Measurements from ENCODE around the gene RBCK1. TPM values are rescaled to one million over a fixed set of nuclear protein-coding genes. Genes with fewer than 3 reads are reported as not detected.

Gene RBCK1
- total RNA-seq, 1 experiment from 2014 or later: 96.6 TPM

DNA sequence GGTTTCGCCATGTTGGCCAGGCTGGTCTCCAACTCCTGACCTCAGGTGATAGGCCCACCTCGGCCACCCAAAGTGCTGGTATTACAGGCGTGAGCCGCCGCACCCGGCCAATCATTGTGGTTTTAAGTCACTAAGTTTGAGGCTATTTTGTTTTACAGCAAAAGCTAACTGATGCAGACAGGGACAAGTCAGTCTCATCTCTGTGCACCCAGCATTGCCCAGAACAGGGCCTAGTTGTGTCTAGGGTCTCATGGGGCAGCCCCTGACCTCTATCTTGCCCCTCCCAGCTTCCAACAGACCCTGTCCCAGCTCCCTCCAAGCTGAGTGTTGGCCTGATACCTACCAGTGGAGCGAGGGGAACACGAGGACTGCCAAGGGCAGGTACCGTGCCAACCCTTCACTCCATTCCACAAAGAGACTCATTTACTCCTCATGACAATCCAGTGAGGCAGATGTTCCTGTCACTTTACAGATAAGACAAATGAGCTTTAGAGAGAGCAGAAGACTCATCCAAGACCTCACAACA is 8.9 kb upstream of the RBCK1 start:
- Histone ChIP-seq H3K79me2 (ENCODE audit: low read length) (no peaks in the 10 kb centered on the region), H2AFZ (ENCODE audit: low read length) (no peak overlapping the region), H3K4me2 (ENCODE audit: low read depth, low read length, poor library complexity, severe bottlenecking) (no peak overlapping the region), H3K27me3 (ENCODE audit: low read length) (no peaks in the 10 kb centered on the region), H3K27ac (ENCODE audit: low read length) (no peak overlapping the region), H4K20me1 (ENCODE audit: insufficient read depth, low read depth, low read length) (peaks cover 9% of the 10 kb centered on the region; the same call in 1 of the 2 replicates), H3K9me3 (ENCODE audit: low read length) (no peaks in the 10 kb centered on the region), H3K9me2 (replicated peaks; ENCODE audit: insufficient read depth, low read length) (no peaks in the 10 kb centered on the region), H3K36me3 (ENCODE audit: insufficient read depth, low read length) (peaks cover 25% of the 10 kb centered on the region), H3K9ac (ENCODE audit: low read length) (no peak overlapping the region), H3K4me1 (ENCODE audit: low read length) (peaks cover 14% of the 10 kb centered on the region), H3K4me3 (ENCODE audit: low read length) (no peak overlapping the region)
- no peak for DNase-seq

- H3K27me3 ChIP-seq (ENCODE audit: low read length): no peaks in the 10 kb centered on the region
- peaks cover 9% of the 10 kb centered on the region; the same call in 1 of the 2 replicates for H4K20me1 ChIP-seq (ENCODE audit: insufficient read depth, low read depth, low read length)
- no peaks in the 10 kb centered on the region for H3K9me3 ChIP-seq (ENCODE audit: low read length)
- no peak overlapping the region for H3K9ac ChIP-seq (ENCODE audit: low read length)
- H3K4me1 ChIP-seq (ENCODE audit: low read length): peaks cover 14% of the 10 kb centered on the region
- peaks cover 20% of the 10 kb centered on the region for H3K36me3 ChIP-seq (ENCODE audit: insufficient read depth, low read length)
- H3K4me2 ChIP-seq (ENCODE audit: low read depth, low read length, poor library complexity, severe bottlenecking): peak overlapping the region; percentile 21
- H3K4me3 ChIP-seq (ENCODE audit: low read length): no peak overlapping the region
- H3K9me2 ChIP-seq (replicated peaks; ENCODE audit: insufficient read depth, low read length): no peaks in the 10 kb centered on the region
- no peak overlapping the region for H3K27ac ChIP-seq (ENCODE audit: low read length)
- no peaks in the 10 kb centered on the region for H3K79me2 ChIP-seq (ENCODE audit: low read length)
- no peak for DNase-seq
- peak overlapping the region; percentile 29; the same call in 1 of the 2 replicates for H2AFZ ChIP-seq (ENCODE audit: low read length)
These were observed 8.0 kb upstream of the RBCK1 start for GRCh38 chr20:400128-400453.

- H3K9ac ChIP-seq (ENCODE audit: low read length): peak overlapping the region; percentile 30
- no peak overlapping the region for H3K4me3 ChIP-seq (ENCODE audit: low read length)
- no peaks in the 10 kb centered on the region for H3K9me3 ChIP-seq (ENCODE audit: low read length)
- H3K27me3 ChIP-seq (ENCODE audit: low read length): no peaks in the 10 kb centered on the region
- peaks cover 14% of the 10 kb centered on the region for H3K4me1 ChIP-seq (ENCODE audit: low read length)
- DNase-seq: peak; percentile 57
- H3K4me2 ChIP-seq (ENCODE audit: low read depth, low read length, poor library complexity, severe bottlenecking): peak overlapping the region; percentile 21
- H2AFZ ChIP-seq (ENCODE audit: low read length): peak overlapping the region; percentile 29; the same call in 1 of the 2 replicates
- peaks cover 20% of the 10 kb centered on the region for H3K36me3 ChIP-seq (ENCODE audit: insufficient read depth, low read length)
- H3K9me2 ChIP-seq (replicated peaks; ENCODE audit: insufficient read depth, low read length): no peaks in the 10 kb centered on the region
- H3K79me2 ChIP-seq (ENCODE audit: low read length): no peaks in the 10 kb centered on the region
- H3K27ac ChIP-seq (ENCODE audit: low read length): no peak overlapping the region
- H4K20me1 ChIP-seq (ENCODE audit: insufficient read depth, low read depth, low read length): 0 out of 2 replicates have a peak, but pooled peaks cover 4% of the 10 kb centered on the region
These were observed 7.4 kb upstream of the RBCK1 start for GRCh38 chr20:400454-401275.

GRCh38 chr20:401682-402495 is 6.2 kb upstream of the RBCK1 start:
- peaks cover 17% of the 10 kb centered on the region for H3K4me1 ChIP-seq (ENCODE audit: low read length)
- no peak overlapping the region for H2AFZ ChIP-seq (ENCODE audit: low read length)
- no peaks in the 10 kb centered on the region for H3K79me2 ChIP-seq (ENCODE audit: low read length)
- H3K4me2 ChIP-seq (ENCODE audit: low read depth, low read length, poor library complexity, severe bottlenecking): no peak overlapping the region
- H3K9me2 ChIP-seq (replicated peaks; ENCODE audit: insufficient read depth, low read length): no peaks in the 10 kb centered on the region
- no peaks in the 10 kb centered on the region for H3K9me3 ChIP-seq (ENCODE audit: low read length)
- peaks cover 10% of the 10 kb centered on the region for H3K36me3 ChIP-seq (ENCODE audit: insufficient read depth, low read length)
- no peaks in the 10 kb centered on the region for H3K27me3 ChIP-seq (ENCODE audit: low read length)
- H3K9ac ChIP-seq (ENCODE audit: low read length): no peak overlapping the region
- H3K4me3 ChIP-seq (ENCODE audit: low read length): no peak overlapping the region
- H3K27ac ChIP-seq (ENCODE audit: low read length): no peak overlapping the region
- no peak for DNase-seq
- no peaks in the 10 kb centered on the region for H4K20me1 ChIP-seq (ENCODE audit: insufficient read depth, low read depth, low read length)

DNA sequence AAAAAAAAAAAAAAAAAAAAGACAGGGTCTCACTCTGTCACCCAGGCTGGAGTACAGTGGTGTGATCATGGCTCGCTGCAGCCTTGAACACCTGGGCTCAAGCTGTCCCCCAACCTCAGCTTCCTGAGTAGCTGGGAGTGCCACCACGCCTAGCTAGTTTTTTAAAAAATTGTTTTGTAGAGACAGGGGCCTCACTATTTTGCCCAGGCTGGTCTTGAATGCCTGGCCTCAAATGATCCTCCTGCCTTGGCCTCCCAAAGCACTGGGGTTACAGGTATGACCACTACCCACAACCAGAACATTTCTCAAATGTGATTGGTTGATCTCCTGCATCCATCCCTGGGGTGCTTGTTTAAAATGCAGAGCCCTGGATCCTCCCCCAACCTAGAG is 5.6 kb upstream of the RBCK1 start:
- Histone ChIP-seq H3K9ac (ENCODE audit: low read length) (no peak overlapping the region), H3K4me2 (ENCODE audit: low read depth, low read length, poor library complexity, severe bottlenecking) (no peak overlapping the region), H3K79me2 (ENCODE audit: low read length) (no peaks in the 10 kb centered on the region), H3K27me3 (ENCODE audit: low read length) (no peaks in the 10 kb centered on the region), H3K4me3 (ENCODE audit: low read length) (no peak overlapping the region), H3K36me3 (ENCODE audit: insufficient read depth, low read length) (peaks cover 5% of the 10 kb centered on the region; the same call in 1 of the 2 replicates), H3K9me2 (replicated peaks; ENCODE audit: insufficient read depth, low read length) (no peaks in the 10 kb centered on the region), H3K4me1 (ENCODE audit: low read length) (peaks cover 23% of the 10 kb centered on the region), H3K9me3 (ENCODE audit: low read length) (no peaks in the 10 kb centered on the region), H2AFZ (ENCODE audit: low read length) (no peak overlapping the region), H4K20me1 (ENCODE audit: insufficient read depth, low read depth, low read length) (no peaks in the 10 kb centered on the region), H3K27ac (ENCODE audit: low read length) (no peak overlapping the region)
- no peak for DNase-seq

DNA sequence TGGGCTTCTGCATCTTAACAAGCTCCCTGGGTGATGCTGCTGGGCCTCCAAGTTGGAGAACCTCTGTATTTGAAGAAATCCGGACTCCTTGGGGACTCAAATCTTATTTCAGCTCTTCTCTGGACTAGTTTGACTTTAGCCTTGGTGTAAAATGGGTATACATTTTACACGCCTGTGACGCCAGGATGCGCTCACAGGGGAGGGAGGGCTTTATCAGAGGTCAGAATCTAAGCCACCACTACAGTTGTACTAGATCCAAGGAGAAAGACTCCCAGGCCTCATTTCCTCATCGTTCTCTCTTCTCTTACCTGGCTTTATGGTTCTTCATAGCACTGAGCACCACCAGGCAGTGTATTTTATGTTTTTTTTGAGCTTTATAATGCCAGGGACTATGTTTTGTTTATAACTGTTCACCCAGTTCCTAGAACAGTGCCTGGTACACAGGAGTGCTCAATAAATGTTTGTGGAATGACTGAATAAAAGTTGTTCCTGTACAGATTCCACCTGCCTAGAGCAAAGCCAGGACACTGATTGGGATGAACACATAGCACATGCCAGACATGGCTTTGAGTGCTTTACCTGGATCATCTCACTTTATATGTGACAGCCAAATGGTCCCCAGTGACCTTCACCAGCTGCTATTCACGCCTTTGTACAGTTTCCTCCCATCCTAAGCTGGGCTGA is 5.1 kb upstream of the RBCK1 start:
- Histone ChIP-seq H3K36me3 (ENCODE audit: insufficient read depth, low read length) (peaks cover under 1% of the 10 kb centered on the region; the same call in 1 of the 2 replicates), H3K4me2 (ENCODE audit: low read depth, low read length, poor library complexity, severe bottlenecking) (no peak overlapping the region), H3K9ac (ENCODE audit: low read length) (no peak overlapping the region), H3K79me2 (ENCODE audit: low read length) (no peaks in the 10 kb centered on the region), H3K4me3 (ENCODE audit: low read length) (no peak overlapping the region), H3K27me3 (ENCODE audit: low read length) (no peaks in the 10 kb centered on the region), H4K20me1 (ENCODE audit: insufficient read depth, low read depth, low read length) (no peaks in the 10 kb centered on the region), H3K27ac (ENCODE audit: low read length) (no peak overlapping the region), H3K9me3 (ENCODE audit: low read length) (no peaks in the 10 kb centered on the region), H3K9me2 (replicated peaks; ENCODE audit: insufficient read depth, low read length) (no peaks in the 10 kb centered on the region), H3K4me1 (ENCODE audit: low read length) (peaks cover 25% of the 10 kb centered on the region), H2AFZ (ENCODE audit: low read length) (no peak overlapping the region)
- DNase-seq: no peak

DNA sequence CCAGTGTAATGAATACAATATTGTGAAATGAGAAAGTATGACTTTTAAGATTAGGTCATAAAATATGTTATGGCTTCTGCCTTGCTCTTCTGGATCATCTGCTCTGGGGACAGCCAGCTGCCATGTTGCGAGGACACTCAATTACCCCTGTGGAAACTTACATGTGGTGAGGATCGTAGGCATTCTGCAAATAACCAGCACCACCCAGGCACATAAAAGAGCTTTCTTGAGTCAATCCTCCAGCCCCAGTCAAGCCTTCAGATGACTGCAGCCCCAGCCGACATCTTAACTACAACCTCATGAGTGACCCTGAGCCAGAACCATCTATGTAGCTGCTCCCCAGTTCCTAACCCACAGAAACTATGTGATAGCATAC is 4.5 kb upstream of the RBCK1 start:
- no peak for DNase-seq
- H3K79me2 ChIP-seq (ENCODE audit: low read length): peaks cover 4% of the 10 kb centered on the region
- no peak overlapping the region for H3K27ac ChIP-seq (ENCODE audit: low read length)
- H3K9me3 ChIP-seq (ENCODE audit: low read length): no peaks in the 10 kb centered on the region
- H4K20me1 ChIP-seq (ENCODE audit: insufficient read depth, low read depth, low read length): no peaks in the 10 kb centered on the region
- peaks cover 25% of the 10 kb centered on the region for H3K4me1 ChIP-seq (ENCODE audit: low read length)
- H3K9me2 ChIP-seq (replicated peaks; ENCODE audit: insufficient read depth, low read length): no peaks in the 10 kb centered on the region
- H3K9ac ChIP-seq (ENCODE audit: low read length): no peak overlapping the region
- H3K36me3 ChIP-seq (ENCODE audit: insufficient read depth, low read length): no peaks in the 10 kb centered on the region
- H3K27me3 ChIP-seq (ENCODE audit: low read length): no peaks in the 10 kb centered on the region
- no peak overlapping the region for H3K4me2 ChIP-seq (ENCODE audit: low read depth, low read length, poor library complexity, severe bottlenecking)
- no peak overlapping the region for H3K4me3 ChIP-seq (ENCODE audit: low read length)
- no peak overlapping the region for H2AFZ ChIP-seq (ENCODE audit: low read length)

GRCh38 chr20:404088-404487 is 4.0 kb upstream of the RBCK1 start:
- H2AFZ ChIP-seq (ENCODE audit: low read length): no peak overlapping the region
- H3K79me2 ChIP-seq (ENCODE audit: low read length): peaks cover 10% of the 10 kb centered on the region
- no peak overlapping the region for H3K4me2 ChIP-seq (ENCODE audit: low read depth, low read length, poor library complexity, severe bottlenecking)
- H3K27me3 ChIP-seq (ENCODE audit: low read length): no peaks in the 10 kb centered on the region
- H3K9ac ChIP-seq (ENCODE audit: low read length): no peak overlapping the region
- no peaks in the 10 kb centered on the region for H3K9me3 ChIP-seq (ENCODE audit: low read length)
- H3K4me3 ChIP-seq (ENCODE audit: low read length): no peak overlapping the region
- DNase-seq: no peak
- no peaks in the 10 kb centered on the region for H4K20me1 ChIP-seq (ENCODE audit: insufficient read depth, low read depth, low read length)
- H3K4me1 ChIP-seq (ENCODE audit: low read length): peaks cover 25% of the 10 kb centered on the region
- no peak overlapping the region for H3K27ac ChIP-seq (ENCODE audit: low read length)
- H3K9me2 ChIP-seq (replicated peaks; ENCODE audit: insufficient read depth, low read length): no peaks in the 10 kb centered on the region
- H3K36me3 ChIP-seq (ENCODE audit: insufficient read depth, low read length): no peaks in the 10 kb centered on the region
